GM19239 (cell line): ENCODE data around the gene TMEM31.
"Not testable (repeated sequence)": the region's sequence is repeated elsewhere in the genome, so short reads cannot be mapped to it uniquely, and the experiment has no call there.

Experiments used
- DNase-seq: peaks from one replicate; pipeline ENCODE4 v3.0.0; 2011; ENCODE audit warnings: low spot score; ENCODE audit not compliant: insufficient read length
- FAIRE-seq: peaks from 2 replicates; lab custom pipeline; 2011; peaks lifted over from hg19 to GRCh38; lab: Jason Lieb, UNC

TMEM31 gene

GRCh38 chrX:103718120-103718519 lies 7.4 kb downstream of the TMEM31 start:
- DNase-seq (no peak), FAIRE-seq (no peak)

- FAIRE-seq = no peak
- no peak for DNase-seq
Measured at GRCh38 chrX:103722505-103722904, 11.8 kb downstream of the TMEM31 start.

- DNase-seq = no peak
- no peak for FAIRE-seq
Measured at GRCh38 chrX:103726477-103726876, 15.8 kb downstream of the TMEM31 start.

GRCh38 chrX:103727115-103727514 lies 16.4 kb downstream of the TMEM31 start:
- no peak for DNase-seq
- no peak for FAIRE-seq

- DNase-seq = no peak
- FAIRE-seq = no peak
Measured at GRCh38 chrX:103729015-103729414, 18.3 kb downstream of the TMEM31 start.

- FAIRE-seq (no peak), DNase-seq (no peak)
Measured at GRCh38 chrX:103730147-103730795, 19.6 kb downstream of the TMEM31 start.

- FAIRE-seq = no peak
- DNase-seq = no peak
Measured at GRCh38 chrX:103730796-103731493, 20.2 kb downstream of the TMEM31 start.

GRCh38 chrX:103733017-103733416 lies 22.3 kb downstream of the TMEM31 start:
- FAIRE-seq (no peak), DNase-seq (no peak)

GRCh38 chrX:103734125-103734760 lies 23.5 kb downstream of the TMEM31 start:
- no peak for DNase-seq

GRCh38 chrX:103737696-103738095 lies 27.0 kb downstream of the TMEM31 start:
- peak; percentile 52 for FAIRE-seq
- no peak for DNase-seq

More at GRCh38 chrX:103734125-103734760, 23.5 kb downstream of the TMEM31 start:
- FAIRE-seq = no peak

GRCh38 chrX:103739421-103739820 lies 28.7 kb downstream of the TMEM31 start:
- DNase-seq (no peak), FAIRE-seq (no peak)

GRCh38 chrX:103741879-103742278 lies 31.2 kb downstream of the TMEM31 start:
- no peak for DNase-seq
- FAIRE-seq = no peak

GRCh38 chrX:103742339-103742738 lies 31.6 kb downstream of the TMEM31 start:
- no peak for FAIRE-seq
- DNase-seq = no peak

GRCh38 chrX:103747163-103747562 lies 36.5 kb downstream of the TMEM31 start:
- no peak for FAIRE-seq
- no peak for DNase-seq

GRCh38 chrX:103754401-103754800 lies 43.7 kb downstream of the TMEM31 start:
- DNase-seq (no peak), FAIRE-seq (no peak)

GRCh38 chrX:103756736-103757135 lies 46.0 kb downstream of the TMEM31 start:
- DNase-seq (no peak), FAIRE-seq (no peak)

- FAIRE-seq = no peak
- no peak for DNase-seq
Measured at GRCh38 chrX:103758555-103758954, 47.8 kb downstream of the TMEM31 start.

- not testable (repeated sequence) for FAIRE-seq, DNase-seq
Measured at GRCh38 chrX:103763541-103763940, 52.8 kb downstream of the TMEM31 start.
